ENCODE results near the gene IRF1. TPM values are rescaled to one million over a fixed set of nuclear protein-coding genes. Genes with fewer than 3 reads are reported as not detected.

Gene IRF1
- total RNA-seq: 24.7 and 25.1 TPM in 2 replicates

GRCh38 chr5:132490484-132491367 is at the start of gene IRF1:
IRF1 (minus strand) TSS chr5:132490773; CDS start chr5:132489478, 1,295 bp downstream.

Other genes starting within 250 kb of the IRF1 start
- 54.0 and 107 TPM in 2 replicates for gene PDLIM4, start 233.1 kb downstream of the IRF1 start, total RNA-seq
- gene SLC22A4, start 196.4 kb downstream of the IRF1 start, total RNA-seq: 1.1 and 3.0 TPM in 2 replicates
- gene SLC22A5, start 121.1 kb downstream of the IRF1 start, total RNA-seq: 5.7 and 6.5 TPM in 2 replicates
- gene IL5, start 52.7 kb upstream of the IRF1 start, total RNA-seq: not detected in 2 replicates
- gene RAD50, start 66.2 kb upstream of the IRF1 start, total RNA-seq: 41.0 and 42.3 TPM in 2 replicates
- gene IL13, start 167.4 kb upstream of the IRF1 start, total RNA-seq: not detected in 2 replicates
- gene IL4, start 183.2 kb upstream of the IRF1 start, total RNA-seq: not detected in 2 replicates
- 14.9 and 15.9 TPM in 2 replicates for gene KIF3A, start 246.8 kb upstream of the IRF1 start, total RNA-seq